ENCODE measurements around the gene TTC23. TPM values are rescaled to one million over a fixed set of nuclear protein-coding genes. Genes with fewer than 3 reads are reported as not detected.

The TTC23 gene
- total RNA-seq, 1 donor from 2014 or later: 11.6 TPM

- no peak for TF ChIP-seq CTCF (IDR thresholded peaks at IDR 0.05; ENCODE audit: insufficient read depth, low read length, poor library complexity, severe bottlenecking)
- DNase-seq (ENCODE audit: low read depth): no peak
- peak overlapping the region; percentile 40 for H3K4me3 ChIP-seq (ENCODE audit: low read depth, low read length)
- peaks cover 22% of the 10 kb centered on the region for H3K27me3 ChIP-seq (ENCODE audit: control insufficient read depth, insufficient read depth, low read length)
- H3K36me3 ChIP-seq (ENCODE audit: control insufficient read depth, insufficient read depth, low read length): no peaks in the 10 kb centered on the region
Observed at GRCh38 chr15:99105514-99106341, 143.7 kb downstream of the TTC23 start.

- peaks cover 25% of the 10 kb centered on the region for H3K27me3 ChIP-seq (ENCODE audit: control insufficient read depth, insufficient read depth, low read length)
- peak within 1 kb of the TSS; percentile 40 for H3K4me3 ChIP-seq (ENCODE audit: low read depth, low read length)
- H3K36me3 ChIP-seq (ENCODE audit: control insufficient read depth, insufficient read depth, low read length): no peaks in the 10 kb centered on the region
- no peak for DNase-seq (ENCODE audit: low read depth)
- TF ChIP-seq CTCF (IDR thresholded peaks at IDR 0.05; ENCODE audit: insufficient read depth, low read length, poor library complexity, severe bottlenecking): peak; percentile 27
Observed at GRCh38 chr15:99104788-99105513, 144.4 kb downstream of the TTC23 start, which contains the start of gene SYNM. Gene SYNM (plus strand): TSS chr15:99105080. CDS start chr15:99105200, 120 bp downstream.

DNA sequence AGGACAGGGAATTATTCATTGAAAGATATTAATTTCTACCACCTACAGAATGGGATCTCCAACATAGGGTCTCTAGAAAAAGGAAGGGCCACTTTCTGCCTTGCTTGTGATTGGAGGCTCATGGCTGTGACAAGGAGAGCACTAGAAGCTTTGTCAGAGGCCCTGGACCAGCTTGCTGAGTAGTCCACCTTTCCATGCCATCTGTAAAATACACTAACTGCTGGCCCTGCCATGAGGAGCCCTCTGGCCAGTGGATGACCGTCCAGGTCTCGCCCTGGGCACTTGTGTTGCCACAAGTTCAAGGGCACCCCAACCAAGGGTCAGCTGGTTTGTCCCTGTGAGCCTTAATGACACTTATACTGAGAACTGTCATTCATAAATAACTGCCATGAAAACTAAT is 146.1 kb downstream of the TTC23 start:
- no peak overlapping the region for H3K4me3 ChIP-seq (ENCODE audit: low read depth, low read length)
- H3K27me3 ChIP-seq (ENCODE audit: control insufficient read depth, insufficient read depth, low read length): peaks cover 33% of the 10 kb centered on the region
- no peaks in the 10 kb centered on the region for H3K36me3 ChIP-seq (ENCODE audit: control insufficient read depth, insufficient read depth, low read length)
- no peak for TF ChIP-seq CTCF (IDR thresholded peaks at IDR 0.05; ENCODE audit: insufficient read depth, low read length, poor library complexity, severe bottlenecking)
- DNase-seq (ENCODE audit: low read depth): no peak

DNA sequence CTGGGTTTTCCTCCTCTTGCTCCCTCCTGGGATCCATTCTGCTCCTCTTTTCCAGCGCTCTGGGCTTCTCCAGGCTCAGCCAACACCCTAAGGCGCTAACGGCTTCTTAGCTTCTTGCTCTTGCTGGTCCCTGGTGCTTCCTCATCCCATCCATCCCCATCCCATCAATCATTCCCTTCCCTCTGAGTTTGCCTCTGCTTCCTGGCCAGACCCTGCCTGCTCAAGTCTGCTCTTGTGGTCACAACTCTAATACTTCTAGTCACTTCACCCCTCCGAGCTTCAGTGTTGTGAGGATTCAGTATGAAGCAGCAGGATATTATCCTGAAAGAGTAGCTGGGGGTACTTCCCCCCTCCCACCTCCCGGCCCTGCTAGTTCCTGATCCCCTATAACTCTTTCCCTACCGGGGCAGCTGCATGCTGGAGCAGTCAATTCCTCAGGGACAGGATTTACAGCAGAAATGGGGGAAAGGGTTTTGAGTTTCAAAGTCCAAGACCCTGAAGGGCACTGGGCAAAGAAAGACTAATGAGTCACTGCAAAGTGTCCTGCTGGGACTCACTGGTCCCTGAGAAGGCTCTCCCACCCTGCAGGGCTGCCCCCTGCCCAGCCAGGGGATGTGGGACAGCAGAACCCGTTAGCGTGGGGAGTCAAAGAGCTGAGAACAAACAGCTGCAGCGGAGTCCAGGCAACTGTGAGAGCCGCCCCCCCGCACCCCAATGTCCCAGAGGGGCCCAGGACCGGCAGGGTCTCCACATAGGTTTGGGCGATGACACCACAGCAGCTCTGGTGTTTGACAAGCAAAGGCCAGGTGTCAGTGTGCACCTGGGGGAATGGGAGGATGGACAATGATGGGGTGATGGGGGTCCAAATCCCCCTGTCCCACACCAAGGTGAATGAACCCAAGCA is 146.8 kb downstream of the TTC23 start:
- TF ChIP-seq CTCF (IDR thresholded peaks at IDR 0.05; ENCODE audit: insufficient read depth, low read length, poor library complexity, severe bottlenecking): no peak
- H3K36me3 ChIP-seq (ENCODE audit: control insufficient read depth, insufficient read depth, low read length): no peaks in the 10 kb centered on the region
- no peak for DNase-seq (ENCODE audit: low read depth)
- H3K27me3 ChIP-seq (ENCODE audit: control insufficient read depth, insufficient read depth, low read length): peaks cover 33% of the 10 kb centered on the region
- no peak overlapping the region for H3K4me3 ChIP-seq (ENCODE audit: low read depth, low read length)

- no peak for DNase-seq (ENCODE audit: low read depth)
- Histone ChIP-seq H3K36me3 (ENCODE audit: control insufficient read depth, insufficient read depth, low read length) (no peaks in the 10 kb centered on the region), H3K27me3 (ENCODE audit: control insufficient read depth, insufficient read depth, low read length) (peaks cover 33% of the 10 kb centered on the region), H3K4me3 (ENCODE audit: low read depth, low read length) (no peak overlapping the region)
- TF ChIP-seq CTCF (IDR thresholded peaks at IDR 0.05; ENCODE audit: insufficient read depth, low read length, poor library complexity, severe bottlenecking): no peak
Observed at GRCh38 chr15:99101501-99101900, 147.9 kb downstream of the TTC23 start.
